HG03342 (cell line): ENCODE data around the gene TRIP10.
"Not testable (repeated sequence)": the region's sequence is repeated elsewhere in the genome, so short reads cannot be mapped to it uniquely, and the experiment has no call there.

Experiments used
- ATAC-seq: cut with Tn5 transposase; IDR thresholded peaks from one replicate; pipeline ENCODE4 v1.9.1; 2021; ENCODE audit warnings: mild to moderate bottlenecking, moderate library complexity; ENCODE audit not compliant: unreplicated experiment

Gene TRIP10

GRCh38 chr19:6739390-6739882 lies at the start of gene TRIP10:
TSS of gene TRIP10 (plus strand) at chr19:6739680. CDS start at chr19:6739762, 82 bp downstream.
- no peak for ATAC-seq

GRCh38 chr19:6690160-6690885 lies 49.2 kb upstream of the TRIP10 start:
- ATAC-seq, result no peak

- no peak for ATAC-seq
Observed at GRCh38 chr19:6691342-6691741, 48.1 kb upstream of the TRIP10 start.

- no peak for ATAC-seq
Observed at GRCh38 chr19:6692027-6692426, 47.5 kb upstream of the TRIP10 start.

- no peak for ATAC-seq
Observed at GRCh38 chr19:6693056-6693471, 46.4 kb upstream of the TRIP10 start.

GRCh38 chr19:6693681-6694080 lies 45.8 kb upstream of the TRIP10 start:
- ATAC-seq, result no peak

- ATAC-seq, result no peak
Observed at GRCh38 chr19:6694147-6694815, 45.2 kb upstream of the TRIP10 start.

GRCh38 chr19:6696239-6696820 lies 43.1 kb upstream of the TRIP10 start:
- no peak for ATAC-seq

- ATAC-seq, result no peak
Observed at GRCh38 chr19:6697291-6697690, 42.2 kb upstream of the TRIP10 start.

- no peak for ATAC-seq
Observed at GRCh38 chr19:6699935-6700334, 39.5 kb upstream of the TRIP10 start.

GRCh38 chr19:6700586-6701316 lies 38.7 kb upstream of the TRIP10 start:
- no peak for ATAC-seq

GRCh38 chr19:6705931-6706632 lies 33.4 kb upstream of the TRIP10 start:
- no peak for ATAC-seq

- no peak for ATAC-seq
Observed at GRCh38 chr19:6706633-6706958, 32.9 kb upstream of the TRIP10 start.

- no peak for ATAC-seq
Observed at GRCh38 chr19:6707011-6707657, 32.3 kb upstream of the TRIP10 start.

GRCh38 chr19:6707658-6708018 lies 31.8 kb upstream of the TRIP10 start:
- no peak for ATAC-seq

- no peak for ATAC-seq
Observed at GRCh38 chr19:6708346-6708745, 31.1 kb upstream of the TRIP10 start.

GRCh38 chr19:6708913-6709312 lies 30.6 kb upstream of the TRIP10 start:
- not testable (repeated sequence) for ATAC-seq

- no peak for ATAC-seq
Observed at GRCh38 chr19:6709549-6709948, 29.9 kb upstream of the TRIP10 start.

GRCh38 chr19:6710273-6711077 lies 29.0 kb upstream of the TRIP10 start:
- ATAC-seq, result no peak

GRCh38 chr19:6711078-6711361 lies 28.5 kb upstream of the TRIP10 start:
- no peak for ATAC-seq
